Endothelial cell of umbilical vein (primary cell): ENCODE results near the gene C3orf70. TPM values are rescaled to one million over a fixed set of nuclear protein-coding genes. Genes with fewer than 3 reads are reported as not detected.

Experiments used
- BruUV-seq: library from RNA; stranded (reverse); fragments of 400-500 nt; replicated peaks from 2 replicates; lab custom pipeline; 2021; lab: Mats Ljungman, UMichigan
- CTCF ChIA-PET: fragments of 300-600, 350-600 bp; sonication (Branson Sonifier 250); formaldehyde crosslinking; loops from one replicate; lab custom pipeline; 2021; ENCODE audit warnings: antibody characterized with exemption, inconsistent platforms; lab: Charles Lee
- POLR2A ChIA-PET: fragments of 300-600, 350-600 bp; sonication (Branson Sonifier 250); formaldehyde crosslinking; loops from one replicate; lab custom pipeline; 2021; ENCODE audit warnings: antibody characterized with exemption, inconsistent platforms; lab: Charles Lee
- DNase-seq: peaks from one replicate; pipeline ENCODE4 v3.0.0-alpha.2; 2011; ENCODE audit warnings: low read depth, low spot score
- FAIRE-seq: peaks from 2 replicates; lab custom pipeline; 2011; peaks lifted over from hg19 to GRCh38; lab: Jason Lieb, UNC
- H2AFZ ChIP-seq: 2 replicates; pipeline ENCODE4 v1.6.0; 2012; ENCODE audit warnings: low read depth, low read length, control low read depth, inconsistent platforms
- H3K27ac ChIP-seq: 2 replicates; pipeline ENCODE4 v1.5.1; 2011; ENCODE audit warnings: low read depth, mild to moderate bottlenecking, control low read depth, low read length, moderate library complexity; ENCODE audit not compliant: insufficient read depth
- H3K27me3 ChIP-seq, 2 experiments: 2 replicates each; pipeline versions ENCODE4 v1.6.0 to v1.6.1; 2011; ENCODE audit warnings: low read length in 2 of 2, mixed read lengths in 1 of 2; ENCODE audit not compliant: control insufficient read depth in 2 of 2, insufficient read depth in 2 of 2
- H3K36me3 ChIP-seq, 2 experiments: 2 replicates in 1 of 2; 3 replicates in 1 of 2; pipeline ENCODE4 v1.5.1; 2011; ENCODE audit warnings: low read length in 2 of 2, mild to moderate bottlenecking in 1 of 2, moderate library complexity in 1 of 2; ENCODE audit not compliant: control insufficient read depth in 2 of 2, insufficient read depth in 2 of 2; ENCODE audit errors: extremely low read depth in 1 of 2
- H3K4me1 ChIP-seq: 3 replicates; pipeline ENCODE4 v1.5.1; 2011; ENCODE audit warnings: mild to moderate bottlenecking, low read length; ENCODE audit not compliant: control insufficient read depth, insufficient read depth; ENCODE audit errors: extremely low read depth
- H3K4me2 ChIP-seq: 2 replicates; pipeline ENCODE4 v1.6.1; 2011; ENCODE audit warnings: low read length, control low read depth, mixed read lengths; ENCODE audit not compliant: insufficient read depth
- H3K4me3 ChIP-seq, 3 experiments: fragments of 200-600 bp in 1 of 3; sonication (generic), shearing (Covaris generic) in 1 of 3; replicated peaks in 1 of 3; 2 replicates each; pipeline ENCODE4 v1.5.1; 2011 to 2016; ENCODE audit warnings: control low read depth in 3 of 3, low read length in 3 of 3, mild to moderate bottlenecking in 2 of 3, inconsistent platforms in 1 of 3, low read depth in 1 of 3, moderate library complexity in 1 of 3; ENCODE audit not compliant: insufficient read depth in 1 of 3
- H3K79me2 ChIP-seq: 2 replicates; pipeline ENCODE4 v1.6.0; 2012; ENCODE audit warnings: low read length, inconsistent platforms; ENCODE audit not compliant: control insufficient read depth, insufficient read depth
- H3K9ac ChIP-seq: replicated peaks from 2 replicates; pipeline ENCODE3; 2011; ENCODE audit warnings: low read length, control low read depth; ENCODE audit not compliant: insufficient read depth; ENCODE audit errors: extremely low read depth
- H3K9me1 ChIP-seq: replicated peaks from 3 replicates; pipeline ENCODE4 v1.6.0; 2011; ENCODE audit warnings: mild to moderate bottlenecking, low read length; ENCODE audit not compliant: control insufficient read depth, insufficient read depth; ENCODE audit errors: extremely low read depth
- H3K9me3 ChIP-seq: replicated peaks from 2 replicates; pipeline ENCODE4 v1.5.1; 2012; ENCODE audit warnings: low read length, inconsistent platforms; ENCODE audit not compliant: control insufficient read depth, insufficient read depth
- H4K20me1 ChIP-seq: replicated peaks from 2 replicates; pipeline ENCODE3; 2011; ENCODE audit warnings: mild to moderate bottlenecking, low read length; ENCODE audit not compliant: control insufficient read depth, insufficient read depth; ENCODE audit errors: extremely low read depth
- EZH2 ChIP-seq: IDR thresholded peaks from 2 replicates; pipeline ENCODE4 v1.6.1; 2012; ENCODE audit warnings: borderline replicate concordance, low read depth, mild to moderate bottlenecking, moderate library complexity, low read length, inconsistent platforms; ENCODE audit not compliant: severe bottlenecking
- FOS ChIP-seq: IDR thresholded peaks from 2 replicates; pipeline ENCODE4 v1.6.1; 2011; ENCODE audit warnings: mild to moderate bottlenecking, low read length, moderate library complexity, borderline replicate concordance; ENCODE audit not compliant: insufficient read depth
- GATA2 ChIP-seq: IDR thresholded peaks from 2 replicates; pipeline ENCODE4 v1.7.0; 2011; ENCODE audit warnings: low read depth, mild to moderate bottlenecking, moderate library complexity, mixed read lengths, low read length; ENCODE audit not compliant: insufficient read length, insufficient read depth
- JUN ChIP-seq: IDR thresholded peaks from 2 replicates; pipeline ENCODE4 v1.6.1; 2011; ENCODE audit warnings: borderline replicate concordance, low read depth; ENCODE audit not compliant: insufficient read length, insufficient read depth
- MYC ChIP-seq: IDR thresholded peaks from one replicate; pipeline ENCODE4 v1.6.1; 2011; ENCODE audit warnings: mild to moderate bottlenecking, low read depth, low read length
- POLR2AphosphoS5 ChIP-seq: IDR thresholded peaks from 2 replicates; pipeline ENCODE4 v1.6.1; 2012; ENCODE audit warnings: low read depth, mild to moderate bottlenecking, control low read depth, low read length, moderate library complexity; ENCODE audit not compliant: insufficient read depth
- dilution Hi-C: fragments of 300-500 bp; cut with MboI; formaldehyde crosslinking; loops from one replicate; pipeline ENCODE4 v1.15.0; 2019; ENCODE audit warnings: low sequenced_read_pairs; ENCODE audit not compliant: extremely low pct_ligation_motif_present
- intact Hi-C: fragments of 100-400 bp; cut with micrococcal nuclease; formaldehyde crosslinking; loops from one replicate; pipeline ENCODE4 v1.10.0; 2022
- polyA plus RNA-seq, 4 experiments: library from polyadenylated mRNA; depleted of rRNA in 3 of 4; stranded (reverse) in 3 of 4; unstranded in 1 of 4; fragments of >200 nt; gene quantifications; 2 replicates each; pipeline versions ENCODE4 v1.2.1 to v1.2.3, GENCODE V29; 2011 to 2012; ENCODE audit warnings: missing spikeins in 1 of 4
- total RNA-seq: library from RNA; stranded (reverse); gene quantifications from 2 replicates; pipeline ENCODE4 v1.2.3, GENCODE V29; 2021
- TF ChIP-seq, protein P1 (sequence below), 2 donors: IDR thresholded peaks; 1 replicate in 1 of 2; 2 replicates in 1 of 2; pipeline ENCODE4 v1.5.1; 2011; ENCODE audit warnings: low read length in 2 of 2, mild to moderate bottlenecking in 2 of 2, moderate library complexity in 2 of 2, control low read depth in 1 of 2, inconsistent platforms in 1 of 2, low read depth in 1 of 2; ENCODE audit not compliant: insufficient read depth in 1 of 2; ENCODE audit errors: extremely low read depth in 1 of 2
- TF ChIP-seq, protein P2 (sequence below): IDR thresholded peaks from 2 replicates; pipeline ENCODE4 v1.6.1; 2011; ENCODE audit not compliant: insufficient read depth, insufficient read length

Gene C3orf70
- total and polyA plus RNA-seq, 2 donors (not counting 3 experiments of a cell fraction or from before 2014, with no cell fraction given), result 0.08 to 0.20 TPM

DNA sequence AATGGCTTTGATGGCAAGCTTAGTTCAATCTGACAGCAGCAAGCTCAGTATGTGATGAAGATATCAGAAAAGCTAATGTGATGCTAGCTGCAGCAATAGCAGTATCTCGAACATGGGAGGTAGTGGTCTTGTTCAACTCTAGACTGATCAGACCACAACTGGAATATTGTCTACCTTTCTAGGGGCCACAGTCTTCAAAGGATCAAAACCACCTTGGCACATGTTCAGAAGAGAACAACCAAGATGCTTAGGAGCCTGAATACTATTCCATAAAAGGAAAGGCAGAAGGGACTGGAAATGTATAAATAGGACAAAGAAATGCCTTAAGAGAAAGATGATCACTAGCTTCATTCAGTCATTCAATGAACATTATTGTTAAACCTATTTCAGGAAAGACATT is 2.3 kb downstream of the C3orf70 start:
- H4K20me1 ChIP-seq, result no peaks in the 10 kb centered on the region
- FAIRE-seq (no peak), DNase-seq (no peak)
- H3K9me3 ChIP-seq, result no peaks in the 10 kb centered on the region
- no peak overlapping the region for H3K27ac ChIP-seq
- peaks cover 42 to 61% of the 10 kb centered on the region in 2 experiments for H3K27me3 ChIP-seq
- H3K36me3 ChIP-seq, result no peaks in the 10 kb centered on the region
- no peak overlapping the region for H3K9ac ChIP-seq
- no peak overlapping the region for H3K4me2 ChIP-seq
- CTCF ChIA-PET, result interaction anchor here (0.9 to 1.5 kb wide), 3 partner anchors 23 to 141 kb away, joined by 3 read pairs; no protein-coding TSS in a partner anchor
- intact Hi-C loops, result loop anchor here (5.0 kb wide), 1 partner anchor 103 kb away; no protein-coding TSS in a partner anchor
- no peaks in the 10 kb centered on the region for H3K79me2 ChIP-seq
- no peak overlapping the region for H3K4me3 ChIP-seq
- dilution Hi-C loops, result no loop called here
- BruUV-seq, result no TSS peak
- H3K9me1 ChIP-seq, result no peaks in the 10 kb centered on the region
- H2AFZ ChIP-seq, result no peak overlapping the region
- TF ChIP-seq, protein P1, sequence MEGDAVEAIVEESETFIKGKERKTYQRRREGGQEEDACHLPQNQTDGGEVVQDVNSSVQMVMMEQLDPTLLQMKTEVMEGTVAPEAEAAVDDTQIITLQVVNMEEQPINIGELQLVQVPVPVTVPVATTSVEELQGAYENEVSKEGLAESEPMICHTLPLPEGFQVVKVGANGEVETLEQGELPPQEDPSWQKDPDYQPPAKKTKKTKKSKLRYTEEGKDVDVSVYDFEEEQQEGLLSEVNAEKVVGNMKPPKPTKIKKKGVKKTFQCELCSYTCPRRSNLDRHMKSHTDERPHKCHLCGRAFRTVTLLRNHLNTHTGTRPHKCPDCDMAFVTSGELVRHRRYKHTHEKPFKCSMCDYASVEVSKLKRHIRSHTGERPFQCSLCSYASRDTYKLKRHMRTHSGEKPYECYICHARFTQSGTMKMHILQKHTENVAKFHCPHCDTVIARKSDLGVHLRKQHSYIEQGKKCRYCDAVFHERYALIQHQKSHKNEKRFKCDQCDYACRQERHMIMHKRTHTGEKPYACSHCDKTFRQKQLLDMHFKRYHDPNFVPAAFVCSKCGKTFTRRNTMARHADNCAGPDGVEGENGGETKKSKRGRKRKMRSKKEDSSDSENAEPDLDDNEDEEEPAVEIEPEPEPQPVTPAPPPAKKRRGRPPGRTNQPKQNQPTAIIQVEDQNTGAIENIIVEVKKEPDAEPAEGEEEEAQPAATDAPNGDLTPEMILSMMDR (IDR thresholded peaks at IDR 0.05; ENCODE audit: extremely low read depth in 1 of 2, insufficient read depth in 1 of 2, low read depth in 1 of 2, low read length in 2 of 2), result no peak
- no peak for TF ChIP-seq FOS
- no peak for TF ChIP-seq JUN
- TF ChIP-seq MYC, result no peak
- TF ChIP-seq, protein P2, sequence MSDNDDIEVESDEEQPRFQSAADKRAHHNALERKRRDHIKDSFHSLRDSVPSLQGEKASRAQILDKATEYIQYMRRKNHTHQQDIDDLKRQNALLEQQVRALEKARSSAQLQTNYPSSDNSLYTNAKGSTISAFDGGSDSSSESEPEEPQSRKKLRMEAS, result no peak
- no peak for TF ChIP-seq POLR2AphosphoS5
- TF ChIP-seq GATA2, result no peak
- no peak for TF ChIP-seq EZH2
- POLR2A ChIA-PET, result no interaction called here
- H3K4me1 ChIP-seq, result peaks cover 7% of the 10 kb centered on the region
